PFSK-1 (cell line): Measurements from ENCODE around the gene MYO1D.

Experiments used
- FOXP2 ChIP-seq: optimal IDR thresholded peaks from 2 replicates; pipeline ENCODE3; 2011; ENCODE audit warnings: borderline replicate concordance, control low read depth, inconsistent platforms; ENCODE audit not compliant: insufficient read depth; ENCODE audit errors: extremely low read length, extremely low read depth
- POLR2AphosphoS5 ChIP-seq: IDR thresholded peaks from 2 replicates; pipeline ENCODE4 v1.6.1; 2012; ENCODE audit warnings: low read depth, mild to moderate bottlenecking, control low read depth, low read length, moderate library complexity
- REST ChIP-seq, 2 experiments: IDR thresholded peaks; 2 replicates each; pipeline versions ENCODE4 v1.6.1 to v1.8.0; 2011 to 2012; ENCODE audit warnings: low read depth in 2 of 2, low read length in 2 of 2, control low read depth in 1 of 2, inconsistent platforms in 1 of 2, mild to moderate bottlenecking in 1 of 2, moderate library complexity in 1 of 2; ENCODE audit not compliant: insufficient read depth in 1 of 2
- SIN3A ChIP-seq: IDR thresholded peaks from 2 replicates; pipeline ENCODE4 v1.6.1; 2012; ENCODE audit warnings: mild to moderate bottlenecking, low read length, moderate library complexity, borderline replicate concordance; ENCODE audit not compliant: insufficient read depth
- TAF1 ChIP-seq: IDR thresholded peaks from 2 replicates; pipeline ENCODE4 v1.6.1; 2012; ENCODE audit warnings: low read length, control low read depth, borderline replicate concordance; ENCODE audit not compliant: insufficient read depth

DNA sequence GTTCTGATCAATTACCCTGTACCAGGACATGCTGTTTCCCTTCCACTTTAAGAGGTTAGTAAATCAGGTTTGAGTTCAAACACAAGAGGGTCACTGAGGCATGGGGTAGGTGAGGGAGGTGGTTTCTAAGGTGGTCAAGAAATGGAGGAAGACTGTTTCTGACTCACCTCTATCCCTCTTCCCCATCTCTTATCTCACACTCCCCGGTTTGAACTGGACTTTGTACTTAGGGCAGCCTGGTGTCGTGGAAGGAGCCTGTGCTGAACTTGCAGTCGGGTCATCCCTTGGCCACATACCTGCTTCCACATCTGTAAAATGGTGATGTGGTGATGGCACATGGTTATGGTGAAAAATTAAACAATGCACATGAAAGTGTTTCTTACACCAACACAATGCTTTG lies 33.8 kb upstream of the MYO1D start:
- TF ChIP-seq SIN3A (no peak), POLR2AphosphoS5 (no peak), TAF1 (no peak), REST (IDR thresholded peaks at IDR 0.05; ENCODE audit: insufficient read depth in 1 of 2, low read depth in 2 of 2, low read length in 2 of 2) (no peak), FOXP2 (no peak)
